OCI-LY7 (cell line): ENCODE results near the gene IL36B. TPM values are rescaled to one million over a fixed set of nuclear protein-coding genes. Genes with fewer than 3 reads are reported as not detected.

Source experiments
- BruUV-seq: library from RNA; stranded (reverse); fragments of 400-500 nt; replicated peaks from 2 replicates; lab custom pipeline; 2021; lab: Mats Ljungman, UMichigan
- CTCF ChIA-PET: fragments of 300-600 bp; sonication (Branson Sonifier 250); formaldehyde crosslinking; loops from one replicate; lab custom pipeline; 2022; ENCODE audit warnings: antibody characterized with exemption; ENCODE audit not compliant: unreplicated experiment; lab: Charles Lee
- POLR2A ChIA-PET: fragments of 300-600 bp; sonication (Branson Sonifier 250); formaldehyde crosslinking; loops from one replicate; lab custom pipeline; 2022; ENCODE audit warnings: antibody characterized with exemption; lab: Charles Lee
- DNase-seq: peaks from one replicate; pipeline ENCODE4 v3.0.0-alpha.2; 2015; ENCODE audit warnings: low spot score
- H2AFZ ChIP-seq: fragments of 200-600 bp; sonication (generic), shearing (Covaris generic); 2 replicates; pipeline ENCODE4 v1.6.1; 2014; ENCODE audit warnings: mild to moderate bottlenecking, antibody characterized with exemption, low read length, moderate library complexity
- H3K27ac ChIP-seq: fragments of 200-600 bp; sonication (generic); 2 replicates; pipeline ENCODE4 v1.5.1; 2014; ENCODE audit warnings: mixed run types, low read depth, mild to moderate bottlenecking, moderate library complexity, low read length, inconsistent platforms; ENCODE audit not compliant: poor library complexity, severe bottlenecking
- H3K36me3 ChIP-seq: fragments of 200-600 bp; sonication (generic); 2 replicates; pipeline ENCODE4 v1.6.1; 2014; ENCODE audit warnings: mild to moderate bottlenecking, antibody characterized with exemption, low read length, moderate library complexity, mixed read lengths; ENCODE audit not compliant: insufficient read depth
- H3K4me1 ChIP-seq: fragments of 200-600 bp; sonication (generic); 2 replicates; pipeline ENCODE4 v1.5.1; 2014; ENCODE audit warnings: mild to moderate bottlenecking, low read length; ENCODE audit not compliant: insufficient read depth, poor library complexity, severe bottlenecking
- H3K4me2 ChIP-seq: fragments of 200-600 bp; sonication (generic); 2 replicates; pipeline ENCODE4 v1.6.1; 2014; ENCODE audit warnings: mild to moderate bottlenecking, low read length
- H3K4me3 ChIP-seq: fragments of 200-600 bp; sonication (generic); 2 replicates; pipeline ENCODE4 v1.5.1; 2014; ENCODE audit warnings: mild to moderate bottlenecking, low read depth, low read length; ENCODE audit not compliant: poor library complexity, severe bottlenecking
- H3K79me2 ChIP-seq: fragments of 200-600 bp; sonication (generic); 2 replicates; pipeline ENCODE4 v1.6.1; 2016; ENCODE audit warnings: low read depth, mild to moderate bottlenecking, low read length, moderate library complexity, mixed read lengths; ENCODE audit not compliant: insufficient read depth
- H3K9me2 ChIP-seq: fragments of 200-600 bp; sonication (generic); 2 replicates; pipeline ENCODE4 v1.6.1; 2016; ENCODE audit warnings: mild to moderate bottlenecking, low read length, mixed read lengths; ENCODE audit not compliant: insufficient read depth
- H3K9me3 ChIP-seq: fragments of 200-600 bp; sonication (generic); 2 replicates; pipeline ENCODE4 v1.6.1; 2014; ENCODE audit warnings: mild to moderate bottlenecking, mixed run types, low read length, mixed read lengths
- H4K20me1 ChIP-seq: fragments of 200-600 bp; sonication (generic); 2 replicates; pipeline ENCODE4 v1.6.1; 2014; ENCODE audit warnings: mild to moderate bottlenecking, antibody characterized with exemption, low read length, moderate library complexity, mixed read lengths; ENCODE audit not compliant: insufficient read depth
- CTCF ChIP-seq: fragments of 200-600 bp; sonication (generic); conservative IDR thresholded peaks from 2 replicates; pipeline ENCODE4 v1.5.1; 2014; ENCODE audit warnings: mild to moderate bottlenecking, antibody characterized with exemption, low read length, moderate library complexity, mixed read lengths
- EZH2phosphoT487 ChIP-seq: fragments of 200-600 bp; sonication (generic); IDR thresholded peaks from 2 replicates; pipeline ENCODE4 v1.6.1; 2018; ENCODE audit warnings: low read depth, borderline replicate concordance, mild to moderate bottlenecking, mixed run types, antibody characterized with exemption, low read length, moderate library complexity, mixed read lengths
- intact Hi-C: fragments of 100-400 bp; cut with micrococcal nuclease; formaldehyde crosslinking; loops from one replicate; pipeline ENCODE4 v1.10.0; 2022; ENCODE audit not compliant: unreplicated experiment
- total RNA-seq, 2 experiments: library from RNA; depleted of rRNA in 1 of 2; stranded (reverse); fragments of >200 nt in 1 of 2; shearing (Covaris generic) in 1 of 2; gene quantifications; 2 replicates each; pipeline ENCODE4 v1.2.3, GENCODE V29; 2014 to 2022

Gene IL36B
- total RNA-seq, 2 experiments from 2014 or later = not detected

DNA sequence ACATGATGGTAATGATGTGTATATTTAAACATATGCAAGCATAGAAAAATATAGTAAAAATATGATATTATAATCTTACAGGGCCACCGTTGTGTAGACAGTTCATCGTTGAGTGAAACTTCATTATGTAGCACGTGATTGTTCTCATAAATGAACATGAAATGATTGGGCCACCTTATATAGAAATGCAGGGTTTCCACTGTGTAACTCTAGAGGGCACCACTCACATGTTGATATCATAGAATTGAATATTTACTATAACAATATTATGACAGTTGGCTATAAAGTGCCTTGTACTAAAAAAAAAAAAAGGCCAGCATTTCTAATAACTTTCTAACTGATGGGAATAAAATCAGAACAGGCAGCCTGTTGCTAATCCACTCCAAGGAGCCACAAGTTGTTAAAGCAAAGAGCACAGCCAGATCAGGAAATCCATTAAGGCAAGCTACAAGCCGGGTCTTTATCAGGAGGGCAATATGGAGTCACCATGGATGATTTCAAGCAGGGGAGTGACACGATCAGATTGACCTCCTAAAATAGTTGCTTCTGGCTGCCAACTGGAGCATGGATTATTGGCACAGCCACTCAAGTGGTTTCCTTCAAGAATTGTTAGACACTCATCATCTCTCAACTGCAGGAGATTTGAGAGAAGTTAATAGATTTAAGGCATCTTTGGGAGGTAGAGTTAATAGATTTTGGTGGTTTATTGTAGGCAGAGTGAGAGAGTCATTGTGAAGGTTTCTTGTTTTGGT, 31.8 kb upstream of the IL36B start:
- ChIA-PET POLR2A (no interaction called here), CTCF (no interaction called here)
- H3K9me3 ChIP-seq = no peaks in the 10 kb centered on the region
- no peak overlapping the region for H3K27ac ChIP-seq
- no TSS peak for BruUV-seq
- no peaks in the 10 kb centered on the region for H3K9me2 ChIP-seq
- no peaks in the 10 kb centered on the region for H3K79me2 ChIP-seq
- H4K20me1 ChIP-seq = no peaks in the 10 kb centered on the region
- peak; percentile 2 for DNase-seq
- H3K4me3 ChIP-seq = no peak overlapping the region
- H3K4me2 ChIP-seq = no peak overlapping the region
- TF ChIP-seq EZH2phosphoT487 (no peak), CTCF (peak; percentile 76)
- no peaks in the 10 kb centered on the region for H3K36me3 ChIP-seq
- H2AFZ ChIP-seq = no peak overlapping the region
- intact Hi-C loops = no loop called here
- H3K4me1 ChIP-seq = no peaks in the 10 kb centered on the region

DNA sequence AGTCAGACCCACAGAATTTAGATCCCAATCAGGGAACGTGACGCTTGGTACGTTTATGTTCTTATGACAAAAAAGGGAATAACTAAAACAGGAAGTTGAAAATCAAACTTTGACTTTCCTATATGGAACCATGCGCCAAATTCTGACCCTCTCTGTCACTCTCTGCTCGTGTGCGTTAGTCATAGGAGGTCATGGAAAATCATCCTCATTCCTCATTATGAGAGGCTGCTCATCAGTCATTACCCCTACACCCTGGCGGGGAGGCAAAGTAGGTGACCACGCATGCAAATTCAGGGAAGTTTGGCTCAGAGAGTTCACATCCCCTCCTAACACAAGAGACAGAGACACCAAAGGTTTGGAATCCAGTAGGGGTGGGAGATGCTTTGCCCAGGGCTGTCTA, 30.6 kb upstream of the IL36B start:
- no TSS peak for BruUV-seq
- Histone ChIP-seq H3K27ac (no peak overlapping the region), H3K79me2 (no peaks in the 10 kb centered on the region), H3K36me3 (no peaks in the 10 kb centered on the region), H3K9me2 (no peaks in the 10 kb centered on the region), H3K4me3 (no peak overlapping the region), H3K9me3 (no peaks in the 10 kb centered on the region), H4K20me1 (no peaks in the 10 kb centered on the region), H2AFZ (no peak overlapping the region), H3K4me1 (no peaks in the 10 kb centered on the region), H3K4me2 (no peak overlapping the region)
- TF ChIP-seq EZH2phosphoT487 = no peak
- TF ChIP-seq CTCF = no peak
- intact Hi-C loops = no loop called here
- ChIA-PET POLR2A (interaction anchor here (0.6 kb wide), 1 partner anchor 10 kb away, joined by 3 read pairs; no protein-coding TSS in a partner anchor), CTCF (interaction anchor here (0.9 kb wide), 1 partner anchor 11 kb away, joined by 3 read pairs; no protein-coding TSS in a partner anchor)
- no peak for DNase-seq
